GM21447 (cell line): ENCODE results near the gene CACNA1E.

Experiments
- ATAC-seq: cut with Tn5 transposase; IDR thresholded peaks from one replicate; pipeline ENCODE4 v1.9.1; 2021; ENCODE audit not compliant: unreplicated experiment

The CACNA1E gene

DNA sequence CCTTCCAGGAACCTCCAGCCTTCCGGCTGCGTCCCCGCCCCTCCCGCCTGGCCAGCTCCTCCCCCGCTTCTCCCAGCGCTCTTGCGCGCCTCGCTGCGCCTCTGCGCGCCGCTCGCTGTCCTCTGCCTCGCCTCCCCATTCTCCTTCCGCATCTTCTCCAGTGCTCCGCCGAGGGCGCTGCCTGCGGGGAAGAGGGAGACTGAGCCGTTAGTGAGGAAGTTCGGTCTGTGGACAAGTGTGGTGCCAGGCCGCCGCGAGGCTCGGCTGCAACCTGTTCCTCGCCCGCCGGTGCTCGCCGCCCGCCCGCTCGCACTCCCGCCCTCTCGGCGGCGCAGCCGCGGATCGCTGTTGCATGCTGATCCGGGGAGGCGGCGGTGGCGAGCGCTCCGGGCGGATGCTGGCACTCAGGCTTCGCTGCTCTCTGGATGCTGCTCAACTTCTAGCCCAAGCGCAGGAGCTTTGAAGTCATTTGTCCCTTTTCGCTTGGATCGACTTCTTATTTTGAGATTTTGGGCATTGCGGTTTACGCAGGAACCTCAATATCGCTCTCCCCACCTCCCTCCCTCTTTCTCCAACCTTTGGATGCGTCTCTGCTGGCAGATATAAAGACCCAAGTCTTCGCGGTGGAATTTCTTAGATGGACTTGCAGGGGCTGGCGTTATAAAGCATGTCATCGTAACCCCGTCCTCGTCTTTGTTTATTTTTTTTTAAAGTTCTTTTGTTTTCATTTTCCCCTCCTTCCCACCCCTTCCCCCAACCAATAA is 614 bp upstream of the CACNA1E start:
- peak; percentile 44 for ATAC-seq

DNA sequence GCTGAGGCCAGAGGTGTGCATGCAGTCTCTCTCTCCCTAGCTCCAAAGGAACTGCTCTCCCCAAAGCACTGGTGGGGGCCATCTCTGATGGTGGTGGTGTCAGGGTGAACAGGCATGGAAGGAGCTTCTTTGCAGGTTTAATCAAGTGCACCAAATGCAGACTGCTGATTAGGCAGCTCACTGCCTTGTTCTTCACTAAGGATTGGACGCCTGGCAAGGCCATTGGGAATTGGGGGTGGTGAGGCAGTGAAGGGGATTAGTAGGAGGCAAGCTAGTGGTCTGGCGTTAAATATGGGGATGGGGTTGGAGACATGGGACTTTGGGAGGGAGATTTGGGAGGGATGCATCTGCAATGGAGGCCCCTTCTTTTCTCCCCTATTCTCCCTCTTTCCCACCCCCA is 1.5 kb downstream of the CACNA1E start:
- no peak for ATAC-seq

DNA sequence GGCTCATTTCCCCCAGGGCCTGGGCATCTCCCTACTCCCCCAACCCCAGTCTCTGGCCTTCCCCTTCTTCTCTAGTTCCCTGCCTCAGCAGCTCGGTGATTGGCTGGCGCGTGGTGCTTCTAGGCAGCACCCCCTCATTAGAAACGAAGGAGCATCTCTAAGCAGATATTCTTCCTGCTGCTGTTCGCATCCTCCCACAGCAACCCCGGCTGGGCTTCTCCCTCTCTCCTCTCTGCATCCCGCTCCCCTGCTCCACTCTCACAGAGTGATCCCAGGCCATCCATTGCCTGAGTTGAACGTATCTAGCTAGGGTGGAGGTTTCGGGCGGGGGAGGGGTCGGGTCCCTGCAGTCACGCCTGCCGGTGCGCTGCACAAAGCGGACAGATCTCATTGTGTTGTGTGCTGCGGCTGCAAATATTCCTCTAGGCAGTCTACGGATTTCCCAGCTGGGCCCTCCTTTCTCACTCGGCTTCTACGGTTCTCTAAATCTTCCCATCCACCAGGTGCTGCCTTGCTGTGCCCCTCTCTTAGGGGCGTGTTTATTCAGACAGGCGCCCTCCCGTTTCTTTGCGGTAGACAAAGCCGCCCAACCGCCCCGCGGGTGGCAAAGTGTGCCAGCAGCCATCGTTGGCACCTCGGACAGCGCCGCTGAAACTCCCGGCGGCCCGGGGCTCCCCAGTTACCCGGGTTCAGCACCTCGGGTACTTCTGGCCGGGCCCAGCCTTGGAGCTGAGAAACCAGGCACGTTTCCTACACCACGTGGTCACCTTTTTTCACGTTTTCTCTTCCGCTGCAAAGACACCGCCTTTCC is 2.2 kb downstream of the CACNA1E start:
- peak; percentile 36 for ATAC-seq

DNA sequence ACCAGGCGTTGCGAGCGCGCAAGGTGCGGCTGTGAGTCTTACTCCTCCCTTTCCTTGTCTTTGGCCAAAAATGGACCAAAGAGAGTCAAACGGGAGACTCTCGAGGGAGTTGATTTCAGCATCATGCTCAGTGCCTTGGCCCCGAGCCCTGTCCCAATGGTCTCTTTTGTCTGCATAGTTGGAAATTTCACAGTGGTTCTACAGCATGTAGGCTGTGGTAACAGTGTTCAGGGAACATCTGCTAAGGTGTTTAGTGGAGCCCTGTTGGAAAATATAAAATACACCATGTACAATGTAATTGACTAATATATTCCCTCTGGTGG is 2.7 kb downstream of the CACNA1E start:
- ATAC-seq: no peak

DNA sequence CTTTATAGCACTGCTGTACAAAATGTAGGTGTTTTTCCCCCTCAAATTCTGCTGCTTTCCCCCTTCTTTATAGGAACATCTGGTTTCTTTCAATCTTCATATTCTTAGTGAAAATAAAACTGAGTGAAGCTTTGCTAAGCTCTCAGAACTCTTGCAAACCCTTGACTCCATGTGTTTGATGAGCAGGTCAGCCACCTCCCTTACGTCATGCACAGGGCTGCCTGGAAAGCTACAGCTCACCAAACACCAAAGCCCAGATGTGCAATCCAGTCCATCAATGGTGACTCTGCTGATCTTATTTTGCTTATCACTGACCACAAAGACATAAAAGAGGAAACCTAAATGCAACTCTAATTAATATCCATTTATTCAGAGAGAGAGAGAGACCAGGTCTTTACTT is 5.5 kb downstream of the CACNA1E start:
- ATAC-seq: no peak

DNA sequence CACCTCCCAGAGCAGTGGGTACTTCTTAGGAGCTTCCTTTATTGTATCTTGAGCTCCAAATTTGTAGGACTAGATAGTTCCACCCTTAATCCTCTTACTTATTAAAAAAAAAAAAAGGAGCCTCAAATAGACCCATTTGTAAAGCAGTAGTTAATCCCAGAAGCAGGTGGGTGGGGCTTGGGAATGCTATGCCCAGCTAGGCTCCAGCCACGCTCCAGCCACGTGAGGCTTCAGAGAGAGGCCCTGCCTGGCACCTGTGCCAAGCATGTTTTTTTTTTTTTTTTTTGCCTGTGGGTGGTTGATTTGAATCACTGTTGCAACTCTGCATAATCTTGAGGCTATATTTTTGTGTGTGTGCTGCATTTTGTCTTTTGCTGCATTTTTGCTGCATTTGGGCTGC is 7.0 kb downstream of the CACNA1E start:
- no peak for ATAC-seq

DNA sequence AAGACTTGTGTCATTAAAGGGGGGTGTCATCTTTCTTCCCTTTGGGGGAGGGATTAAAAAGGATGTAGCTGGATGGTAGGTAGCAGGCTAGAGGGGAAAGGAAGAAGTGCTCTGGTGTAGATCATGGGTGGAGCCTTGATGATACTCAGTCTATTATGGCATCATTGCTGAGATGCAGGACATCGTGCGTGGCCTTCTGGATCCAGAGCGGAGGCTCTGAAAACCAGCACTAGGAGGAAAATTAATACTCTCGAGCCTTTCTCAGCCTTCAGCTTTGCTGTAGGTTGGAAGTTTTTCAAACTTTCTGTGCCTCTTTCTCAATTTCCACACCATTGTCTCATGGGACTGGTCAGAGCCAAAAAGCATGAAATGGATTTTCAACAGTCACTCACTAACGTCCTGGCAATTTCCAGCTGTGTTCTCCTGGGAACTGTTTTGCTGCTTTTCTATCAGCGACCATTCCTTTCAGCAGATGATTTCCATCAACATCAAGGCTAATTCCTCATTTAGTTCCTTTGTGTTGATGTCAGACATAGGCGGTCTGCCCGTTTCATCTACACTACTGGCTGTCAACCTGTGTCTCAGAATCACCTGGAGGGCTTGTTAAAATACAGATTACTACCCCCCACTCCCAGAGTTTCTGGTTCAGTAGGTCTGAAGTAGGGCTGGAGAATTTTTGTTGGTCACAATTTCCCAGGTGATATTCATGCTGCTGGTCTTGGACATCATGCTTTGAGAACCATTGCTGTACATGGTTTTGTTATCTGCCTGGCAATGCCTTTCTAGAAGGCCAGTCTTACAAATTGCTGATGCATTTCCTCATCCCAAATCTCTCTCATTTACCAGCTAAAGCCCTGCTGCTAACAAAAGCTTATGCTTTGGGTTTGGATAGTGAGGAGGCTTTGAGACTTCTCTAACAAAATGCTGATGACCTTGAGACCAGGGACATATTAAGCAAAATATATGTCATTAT is 7.7 kb downstream of the CACNA1E start:
- ATAC-seq: no peak

DNA sequence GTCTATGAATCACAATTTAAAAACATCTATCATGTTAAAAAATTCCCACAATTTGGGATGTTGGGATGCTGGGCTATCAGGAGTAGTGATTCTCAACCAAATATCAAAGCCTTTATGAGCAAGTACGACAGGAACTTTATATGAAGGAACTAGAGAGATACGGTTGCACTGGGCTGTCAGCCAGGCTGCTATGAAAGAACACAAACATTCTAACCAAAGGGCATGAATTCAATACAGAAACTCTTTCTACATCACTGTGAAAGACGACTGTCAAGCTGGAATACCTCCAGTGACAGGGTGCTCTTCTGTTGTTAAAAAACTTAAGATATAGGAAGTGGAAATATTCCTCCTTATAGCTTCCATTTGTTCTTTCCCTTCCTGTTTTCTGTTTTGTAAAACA is 9.8 kb downstream of the CACNA1E start:
- no peak for ATAC-seq

DNA sequence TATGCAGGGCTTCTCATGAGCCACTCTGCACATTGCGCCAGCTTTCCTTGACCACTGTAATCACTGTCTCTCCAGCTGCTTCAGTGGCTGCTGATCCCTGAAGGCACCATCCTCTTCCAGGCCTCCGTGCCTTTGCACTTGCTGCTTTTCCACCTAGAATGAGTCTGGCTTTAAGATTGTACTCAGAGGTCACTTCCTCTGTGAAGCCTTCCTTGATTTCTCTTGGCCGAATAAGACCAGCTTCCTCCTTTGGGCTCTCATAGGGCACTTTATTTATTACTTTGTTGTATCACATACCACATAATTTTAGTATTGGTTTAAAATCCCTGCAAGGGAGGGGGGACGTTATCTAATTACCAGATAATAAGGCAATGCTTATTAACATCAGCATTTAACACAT is 10.6 kb downstream of the CACNA1E start:
- no peak for ATAC-seq

DNA sequence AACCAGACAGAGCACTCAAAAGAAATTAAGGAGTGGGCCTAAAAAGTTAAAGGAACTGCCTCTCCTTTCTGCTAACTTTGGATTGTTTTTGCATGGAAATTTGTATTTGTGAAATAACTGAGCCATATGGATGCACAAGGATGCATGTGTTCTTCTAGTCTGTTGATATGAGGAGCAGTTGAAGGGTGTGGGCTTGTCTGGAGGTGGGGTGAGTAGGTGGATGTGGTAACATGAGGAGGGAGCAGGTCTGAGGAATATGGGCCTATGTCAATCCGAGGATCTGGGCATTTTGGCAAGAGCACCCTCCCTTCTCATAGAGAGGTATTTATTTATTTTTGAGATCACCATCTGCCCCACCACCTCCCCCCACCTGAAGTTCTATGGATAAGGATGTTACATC is 13.4 kb downstream of the CACNA1E start:
- ATAC-seq: no peak

DNA sequence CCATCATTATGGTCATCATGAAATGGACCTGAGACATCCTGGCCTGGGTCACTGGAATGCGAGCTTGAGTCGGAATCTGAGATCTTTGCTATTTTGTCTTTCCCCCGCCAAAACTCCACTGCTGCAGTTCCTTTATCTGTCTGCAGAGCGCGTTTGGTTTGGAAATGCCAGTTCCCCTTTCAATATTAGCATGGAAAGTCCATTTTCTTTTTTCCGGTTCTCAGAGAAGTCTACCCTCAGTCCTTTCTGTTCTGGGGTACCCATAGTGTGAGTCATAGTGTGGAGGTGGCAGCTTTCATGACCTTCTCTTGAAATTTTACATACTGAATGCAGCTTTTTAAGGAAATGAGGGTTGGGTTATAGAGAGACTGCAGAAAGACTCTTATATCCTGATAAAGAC is 14.6 kb downstream of the CACNA1E start:
- no peak for ATAC-seq

DNA sequence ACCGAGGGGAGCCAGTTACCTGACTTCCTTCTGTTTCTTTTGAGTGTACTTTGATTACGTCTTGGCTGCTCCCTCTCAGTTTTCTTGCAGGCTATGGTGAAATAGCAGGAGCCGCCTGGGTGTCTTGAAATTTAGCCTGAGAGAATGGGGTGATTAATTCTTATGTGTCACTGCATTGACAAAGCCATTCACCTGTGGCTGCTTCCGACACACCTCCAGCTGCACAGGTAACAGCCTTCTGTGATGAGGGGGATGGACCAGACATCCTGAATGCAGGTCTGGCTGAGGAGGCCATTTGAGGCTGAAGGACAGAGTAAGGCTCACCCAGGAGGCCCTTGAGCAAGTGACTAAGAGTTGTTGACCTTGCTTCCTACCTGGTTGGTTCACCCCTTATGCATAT is 16.5 kb downstream of the CACNA1E start:
- ATAC-seq: no peak

DNA sequence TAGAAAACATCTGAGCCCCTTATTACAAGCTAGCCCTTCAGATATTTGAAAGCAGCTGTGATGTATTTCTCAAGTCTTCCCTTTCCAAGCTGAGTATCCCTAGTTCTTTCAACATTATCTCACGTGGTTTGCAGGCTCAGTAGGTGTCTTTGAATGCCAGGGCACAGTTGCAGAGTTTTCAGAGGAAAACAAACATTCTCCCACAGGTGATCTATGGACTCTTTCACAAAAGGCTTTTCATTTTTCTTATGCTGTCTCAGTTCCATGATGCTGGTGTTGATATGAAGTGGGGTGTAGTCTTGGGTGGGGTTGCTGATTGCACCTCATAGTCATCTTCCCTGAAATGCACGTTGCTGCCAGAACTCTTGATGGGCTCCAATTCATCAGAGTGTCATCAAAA is 17.3 kb downstream of the CACNA1E start:
- no peak for ATAC-seq

DNA sequence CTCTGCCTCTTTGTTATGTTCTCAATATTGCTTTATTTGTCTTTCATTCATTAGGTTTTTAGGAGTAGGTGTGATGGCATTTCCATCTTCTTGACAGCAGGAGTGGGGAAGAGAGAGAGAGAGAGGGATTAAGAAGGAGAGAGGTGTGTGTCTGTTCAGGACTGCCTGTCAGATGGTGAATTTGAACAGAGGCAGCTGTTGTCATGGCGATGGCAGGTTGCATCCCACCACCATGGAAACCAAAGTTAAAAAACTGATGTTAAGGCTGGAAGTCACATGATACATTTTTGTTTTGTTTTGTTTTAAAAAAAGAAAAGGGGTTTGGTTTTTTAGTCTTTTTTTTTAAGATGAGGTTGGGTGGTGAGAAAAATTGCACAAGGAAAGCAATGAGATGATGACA is 18.3 kb downstream of the CACNA1E start:
- ATAC-seq: no peak

DNA sequence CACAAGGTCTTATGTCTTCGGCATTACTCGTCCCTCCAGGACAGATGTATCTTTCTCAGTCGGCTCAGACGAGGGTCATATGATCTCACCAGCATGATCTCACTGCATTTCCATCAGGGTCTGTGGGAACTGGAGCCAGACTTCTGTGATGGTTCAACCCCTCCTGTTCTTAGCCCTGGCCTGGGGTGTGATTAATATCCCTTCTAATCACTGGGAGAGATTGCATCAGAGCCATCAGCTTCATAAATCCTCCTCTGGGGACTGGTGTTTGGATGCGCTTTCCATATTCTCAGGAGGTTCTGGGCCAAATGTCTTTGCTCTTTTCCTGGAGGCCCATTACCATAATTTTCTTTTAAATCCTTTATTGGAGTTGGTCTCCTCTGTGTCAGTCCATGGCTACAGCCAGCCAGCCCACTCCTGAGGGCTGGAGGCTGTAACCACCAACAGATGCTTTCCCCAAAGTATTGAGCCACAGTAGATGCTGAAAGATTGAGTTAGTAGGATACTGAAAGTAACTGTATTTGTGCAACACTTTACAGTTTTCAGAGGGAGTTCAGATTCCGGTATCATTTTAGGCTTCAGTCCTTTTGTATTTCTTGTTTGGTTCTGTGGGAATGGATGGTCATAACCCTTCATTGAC is 20.0 kb downstream of the CACNA1E start:
- ATAC-seq: no peak

DNA sequence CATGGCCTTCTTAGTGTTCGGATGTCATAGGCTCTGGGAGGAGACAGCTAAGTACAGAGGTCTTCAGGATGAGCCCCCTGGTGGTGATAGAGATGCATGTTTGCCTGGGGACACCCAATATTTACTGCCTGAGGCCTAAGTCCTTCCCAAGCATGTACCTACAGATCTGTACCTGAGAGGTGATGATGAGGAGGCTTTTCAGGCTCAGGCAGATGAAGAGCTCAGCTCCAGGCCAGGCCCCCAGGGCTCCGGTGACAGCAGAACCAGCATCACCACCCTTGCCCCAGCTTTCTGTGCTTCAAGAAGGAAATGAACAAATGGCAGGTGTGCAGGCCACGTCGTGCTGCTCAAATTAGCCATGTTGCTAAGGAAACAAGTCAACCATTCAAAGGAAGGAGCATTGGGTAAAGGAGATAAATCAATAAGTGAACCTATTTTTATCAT is 21.1 kb downstream of the CACNA1E start:
- peak; percentile 43 for ATAC-seq

DNA sequence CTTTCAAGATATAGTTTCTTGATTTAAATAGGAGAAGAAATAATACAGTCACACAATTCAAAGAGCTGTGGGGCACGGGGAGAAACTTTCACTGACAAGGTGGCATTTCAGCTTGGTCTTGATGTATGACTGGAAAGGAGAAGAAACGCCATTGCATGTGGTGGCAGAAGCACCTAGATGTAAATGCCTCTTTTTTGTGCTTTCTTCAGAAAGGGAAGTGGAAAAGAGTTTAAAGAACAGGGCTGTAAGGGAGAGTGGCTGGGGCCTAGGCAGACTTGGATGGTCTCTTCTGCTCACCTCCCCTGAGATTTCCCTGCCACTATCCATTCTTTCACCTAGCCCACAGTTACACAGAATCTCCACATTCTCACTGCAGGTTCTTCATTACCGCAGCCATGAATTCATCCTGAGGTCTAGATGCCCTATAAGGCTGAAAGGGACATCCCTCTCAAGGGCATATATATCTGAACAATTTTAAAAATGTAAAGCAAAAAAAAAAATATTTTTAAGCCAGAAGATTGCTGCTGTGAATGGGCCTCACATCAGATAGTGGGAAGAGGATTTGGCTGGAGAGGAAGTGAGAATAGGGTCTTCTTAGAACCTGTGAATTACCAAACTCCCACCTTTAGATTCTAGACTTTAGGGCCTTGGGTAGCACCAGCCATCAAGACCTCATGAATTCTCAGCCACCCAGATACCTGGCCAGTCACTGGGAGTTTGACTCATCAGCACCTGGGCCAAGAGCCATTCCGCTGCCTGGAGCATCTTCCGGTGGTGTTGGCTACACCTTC is 23.4 kb downstream of the CACNA1E start:
- ATAC-seq: no peak

DNA sequence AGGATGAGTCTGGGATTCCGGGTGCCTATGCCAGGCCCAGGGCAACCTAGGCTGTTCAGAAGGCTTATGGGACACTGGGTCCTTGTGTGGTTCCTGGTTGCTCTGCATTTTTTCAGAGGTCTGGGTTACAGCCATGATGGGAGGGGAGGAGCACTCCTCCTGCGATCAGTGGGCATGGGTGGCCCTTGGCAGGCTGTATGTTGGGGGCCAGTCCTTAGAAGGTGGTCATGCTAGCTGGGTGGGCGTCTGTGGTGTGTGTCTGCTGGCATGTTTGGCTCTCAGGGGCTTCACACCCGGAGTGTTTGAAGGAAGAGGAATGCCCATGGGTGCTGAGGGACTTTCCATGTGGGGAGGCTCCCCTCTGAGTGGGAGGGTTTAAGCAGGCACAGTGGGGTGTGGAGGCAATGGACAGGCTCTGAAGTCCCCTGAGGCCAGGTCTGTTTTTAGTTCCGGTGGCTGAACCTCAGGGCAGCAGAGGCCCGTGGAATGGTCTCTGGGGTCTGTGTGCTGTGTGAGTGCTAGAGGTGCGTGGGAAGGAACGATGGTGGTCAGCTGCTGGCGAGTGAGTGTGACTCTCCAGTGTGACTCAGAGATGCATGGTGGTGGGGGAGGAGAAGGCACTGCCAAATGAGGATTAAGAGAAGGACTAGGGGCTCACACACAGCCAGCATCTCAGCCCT is 25.3 kb downstream of the CACNA1E start:
- ATAC-seq: peak; percentile 36

DNA sequence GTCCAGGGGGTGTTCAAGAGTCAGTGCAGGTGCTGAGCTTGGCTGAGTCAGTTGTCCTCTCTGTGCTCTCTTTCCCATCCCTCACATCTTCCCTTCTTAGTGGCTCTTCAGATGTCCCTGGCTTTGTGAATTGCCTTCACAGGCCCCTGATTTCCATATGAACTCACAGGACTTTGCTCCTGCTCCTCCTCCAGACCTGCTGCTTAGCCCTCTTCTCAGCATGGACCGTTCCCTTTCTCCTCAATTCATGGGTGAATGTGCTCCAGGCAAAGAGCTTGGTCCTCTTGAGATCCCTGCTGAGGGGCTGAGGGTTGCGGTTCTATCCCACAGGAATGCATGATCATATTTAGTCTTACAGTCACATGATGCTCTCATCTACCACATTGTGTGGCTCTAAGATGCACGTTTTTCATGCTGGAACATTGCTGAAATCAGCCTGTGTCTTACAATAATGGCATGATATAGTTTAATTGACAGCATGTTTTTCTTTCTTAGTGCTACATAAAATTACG is 30.5 kb downstream of the CACNA1E start:
- ATAC-seq: no peak
